Measurements from ENCODE around the gene KRTAP9-1.
"Not testable (repeated sequence)": the region's sequence is repeated elsewhere in the genome, so short reads cannot be mapped to it uniquely, and the experiment has no call there.

KRTAP9-1 gene

DNA sequence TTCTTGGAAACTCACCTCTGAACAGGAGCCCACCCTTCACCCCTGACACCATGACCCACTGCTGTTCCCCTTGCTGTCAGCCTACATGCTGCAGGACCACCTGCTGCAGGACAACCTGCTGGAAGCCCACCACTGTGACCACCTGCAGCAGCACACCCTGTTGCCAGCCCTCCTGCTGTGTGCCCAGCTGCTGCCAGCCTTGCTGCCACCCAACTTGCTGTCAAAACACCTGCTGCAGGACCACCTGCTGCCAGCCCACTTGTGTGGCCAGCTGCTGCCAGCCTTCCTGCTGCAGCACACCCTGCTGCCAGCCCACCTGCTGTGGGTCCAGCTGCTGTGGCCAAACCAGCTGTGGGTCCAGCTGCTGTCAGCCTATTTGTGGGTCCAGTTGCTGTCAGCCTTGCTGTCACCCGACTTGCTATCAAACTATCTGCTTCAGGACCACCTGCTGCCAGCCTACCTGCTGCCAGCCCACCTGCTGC is at the start of gene KRTAP9-1:
Gene KRTAP9-1 (plus strand): TSS at position 51 of the 482 bp plus-strand sequence. CDS start 0 bp downstream, at position 51.
- not testable (repeated sequence) for DNase-seq

- no peak for DNase-seq
Observed at GRCh38 chr17:41140360-41141131, 49.1 kb upstream of the KRTAP9-1 start, which contains the start of gene KRTAP4-6. Gene KRTAP4-6 (minus strand): TSS chr17:41140544. CDS start chr17:41140487, 57 bp downstream.

- no peak for DNase-seq
Observed at GRCh38 chr17:41141361-41141760, 48.3 kb upstream of the KRTAP9-1 start.

- DNase-seq: no peak
Observed at GRCh38 chr17:41144846-41145245, 44.8 kb upstream of the KRTAP9-1 start.

DNA sequence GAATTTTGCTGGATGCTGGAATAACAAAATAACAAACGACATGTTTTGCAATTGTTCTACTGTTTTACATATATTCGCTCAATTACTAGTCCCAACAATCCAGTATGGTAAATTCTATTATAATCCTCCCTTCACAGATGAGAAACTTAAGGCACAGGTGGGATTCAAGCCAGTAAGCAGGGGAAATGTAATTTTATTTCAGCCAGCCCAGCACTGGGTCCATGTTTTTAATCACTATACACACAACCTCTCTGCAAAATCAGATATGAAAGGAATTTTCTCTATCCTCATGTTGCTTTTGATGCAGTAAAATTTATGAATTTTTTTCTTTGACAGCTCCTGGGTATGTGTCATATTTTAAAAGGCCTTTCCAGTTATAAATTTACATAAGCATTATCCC is 44.4 kb upstream of the KRTAP9-1 start:
- DNase-seq: no peak

GRCh38 chr17:41147531-41148204 is 42.0 kb upstream of the KRTAP9-1 start:
- DNase-seq: no peak

DNA sequence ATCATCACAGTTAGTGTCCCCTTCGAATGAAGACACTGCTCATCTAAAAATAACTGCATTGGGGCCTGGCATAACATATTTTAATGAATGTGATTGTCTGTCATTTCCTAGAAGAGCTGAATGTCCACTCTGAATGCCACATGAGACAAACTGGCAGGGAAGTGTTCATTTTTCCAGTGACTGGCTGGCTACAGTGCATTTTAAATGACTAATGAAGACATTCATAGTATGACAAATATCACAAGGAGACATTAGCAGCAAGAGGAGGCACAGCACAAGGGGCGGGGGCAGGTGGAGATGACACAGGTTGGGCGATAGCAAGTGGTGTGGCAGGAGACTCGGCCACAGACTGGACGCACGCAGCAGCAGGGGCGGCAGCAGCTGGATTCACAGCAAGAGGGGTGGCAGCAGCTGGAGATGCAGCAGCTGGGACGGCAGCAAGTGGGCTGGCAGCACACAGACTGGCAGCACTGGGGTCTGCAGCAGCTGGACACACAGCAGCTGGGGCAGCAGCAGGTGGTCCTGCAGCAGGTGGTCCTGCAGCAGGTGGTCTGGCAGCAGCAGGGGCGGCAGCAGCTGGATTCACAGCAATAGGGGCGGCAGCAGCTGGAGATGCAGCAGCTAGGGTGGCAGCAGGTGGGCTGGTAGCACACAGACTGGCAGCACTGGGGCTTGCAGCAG is 40.6 kb upstream of the KRTAP9-1 start:
- not testable (repeated sequence) for DNase-seq

DNA sequence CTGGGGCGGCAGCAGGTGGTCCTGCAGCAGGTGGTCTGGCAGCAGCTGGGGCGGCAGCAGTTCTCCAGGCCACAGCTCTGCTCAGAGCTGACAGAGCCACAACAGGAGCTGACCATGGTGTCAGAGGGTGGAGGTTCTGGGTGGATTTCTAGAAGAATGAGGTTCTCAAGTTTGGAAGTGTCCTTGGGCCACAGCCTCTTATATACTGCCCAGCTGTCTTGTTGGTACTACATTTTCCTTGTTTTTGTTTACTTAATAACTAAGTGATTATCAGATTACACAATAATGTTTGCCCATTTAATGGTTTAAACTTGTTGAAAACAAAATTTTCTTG is 40.1 kb upstream of the KRTAP9-1 start, which contains the start of gene KRTAP4-5:
Gene KRTAP4-5 (minus strand): TSS at position 174 of the 334 bp plus-strand sequence. CDS start 58 bp downstream, at position 116.
- no peak for DNase-seq

- DNase-seq: no peak
Observed at GRCh38 chr17:41150026-41150425, 39.7 kb upstream of the KRTAP9-1 start.

DNA sequence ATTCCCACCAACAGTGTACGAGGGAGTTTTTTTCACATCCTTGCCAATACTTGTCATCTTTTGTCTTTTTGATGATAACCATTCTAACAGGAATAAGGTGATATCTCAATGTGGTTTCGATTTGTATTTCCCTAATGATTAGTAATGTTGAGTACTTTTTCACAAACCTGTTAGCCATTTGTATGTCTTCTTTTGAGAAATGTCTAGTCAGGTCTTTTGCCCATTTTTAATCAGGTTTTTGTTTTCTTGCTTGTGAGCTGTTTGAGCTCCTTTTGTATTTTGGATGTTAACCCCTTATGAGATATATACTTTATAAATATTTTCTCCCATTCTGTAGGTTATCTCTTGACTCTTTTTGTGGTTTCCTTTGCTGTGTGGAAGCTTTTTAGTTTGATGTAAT is 38.2 kb upstream of the KRTAP9-1 start:
- no peak for DNase-seq

DNA sequence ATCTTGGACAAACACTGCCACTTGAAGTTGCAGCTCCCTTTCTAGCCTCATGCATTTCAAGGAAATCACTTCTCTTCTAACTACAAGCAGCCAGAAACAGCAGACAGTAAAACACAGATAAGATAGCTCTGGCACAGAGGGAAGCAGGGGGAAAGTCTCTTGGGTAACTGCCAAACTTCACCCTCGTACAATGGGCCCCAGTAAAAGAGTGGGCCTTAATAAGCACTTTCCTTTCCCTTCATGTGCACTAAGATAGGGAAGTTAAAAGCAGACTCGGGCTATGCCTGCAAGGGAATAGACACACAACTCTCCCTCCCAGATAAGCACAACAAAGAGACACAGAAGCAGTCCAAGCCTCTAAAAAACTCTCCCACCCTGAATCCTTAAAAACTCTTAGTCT is 35.8 kb upstream of the KRTAP9-1 start:
- no peak for DNase-seq

- DNase-seq: not testable (repeated sequence)
Observed at GRCh38 chr17:41160190-41160589, 29.5 kb upstream of the KRTAP9-1 start.

- no peak for DNase-seq
Observed at GRCh38 chr17:41160648-41161047, 29.0 kb upstream of the KRTAP9-1 start, which contains the start of gene KRTAP4-4. Gene KRTAP4-4 (minus strand): TSS chr17:41160748. CDS start chr17:41160691, 57 bp downstream.

DNA sequence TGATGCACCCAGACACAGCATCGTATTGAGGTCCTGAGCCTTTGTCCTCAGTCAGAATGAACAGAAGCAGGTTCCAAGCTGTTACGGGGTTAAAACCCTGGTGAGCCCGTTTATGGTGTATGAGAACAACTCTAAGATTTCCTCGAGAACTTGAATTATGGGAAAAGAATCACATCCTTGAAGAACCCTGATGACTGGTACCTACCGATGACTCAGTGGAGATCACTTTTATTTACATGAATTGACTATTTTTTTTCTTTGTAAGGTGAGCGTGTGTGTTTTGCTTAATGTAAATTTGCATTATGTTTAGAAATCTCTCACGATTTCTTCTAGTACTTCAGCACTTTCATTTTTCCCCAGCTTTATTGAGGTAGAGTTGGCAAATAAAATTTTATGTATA is 25.9 kb upstream of the KRTAP9-1 start:
- DNase-seq: no peak

DNA sequence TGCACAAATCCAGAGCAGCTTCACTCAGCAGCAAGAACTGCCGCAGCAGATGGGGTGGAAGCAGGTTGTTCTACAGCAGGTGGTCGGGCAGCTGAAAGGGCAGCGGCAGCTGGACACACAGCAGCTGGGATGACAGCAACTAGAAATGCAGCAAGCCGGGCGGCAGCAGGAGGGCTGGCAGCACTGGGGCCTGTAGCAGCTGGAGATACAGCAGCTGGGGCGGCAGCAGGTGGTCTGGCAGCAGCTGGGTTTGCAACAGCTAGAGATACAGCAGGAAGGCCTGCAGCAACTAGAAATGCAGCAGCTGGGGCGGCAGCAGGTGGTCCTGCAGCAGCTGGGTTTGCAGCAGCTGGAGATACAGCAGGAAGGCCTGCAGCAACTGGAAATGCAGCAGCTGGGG is 22.1 kb upstream of the KRTAP9-1 start:
- DNase-seq: no peak

DNA sequence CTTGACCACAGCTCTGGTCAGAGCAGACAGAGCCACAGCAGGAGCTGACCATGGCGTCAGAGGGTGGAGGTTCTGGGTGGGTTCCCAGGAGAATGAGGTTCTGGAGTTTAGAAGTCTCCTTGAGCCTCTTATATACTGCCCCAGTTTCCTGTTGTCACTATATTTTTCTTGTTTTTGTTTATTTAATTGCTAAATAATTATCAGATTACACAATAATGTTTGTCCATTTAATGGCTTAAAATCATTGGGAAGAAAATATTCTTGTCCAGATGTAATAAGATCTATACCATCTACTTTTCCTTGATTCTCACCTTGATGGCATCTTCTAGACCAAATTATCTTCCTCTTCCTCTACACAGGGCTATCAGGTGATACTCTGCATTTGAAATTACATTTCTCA is 21.6 kb upstream of the KRTAP9-1 start, which contains the start of gene KRTAP4-3:
Gene KRTAP4-3 (minus strand): TSS at position 101 of the 400 bp plus-strand sequence. CDS start 49 bp downstream, at position 52.
- no peak for DNase-seq

DNA sequence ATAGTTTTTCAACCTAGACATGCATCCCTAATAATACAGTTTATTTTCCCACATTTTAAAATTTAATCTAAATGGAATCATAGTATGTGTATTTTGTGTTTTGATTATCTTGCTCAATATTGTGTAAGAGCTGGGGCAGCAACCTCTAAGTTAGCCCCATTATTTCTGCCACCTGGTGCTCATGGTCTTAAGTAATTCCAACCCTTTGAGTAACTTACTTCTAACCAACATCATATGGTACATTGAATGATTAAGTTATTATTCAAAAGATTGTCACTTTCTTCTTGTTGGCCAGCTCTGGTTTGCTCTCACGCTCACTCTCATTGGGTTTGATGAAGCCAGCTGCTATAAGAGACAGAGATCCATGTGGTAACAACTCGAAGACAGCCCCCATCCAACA is 17.8 kb upstream of the KRTAP9-1 start:
- DNase-seq: no peak

GRCh38 chr17:41176744-41177387 is 12.8 kb upstream of the KRTAP9-1 start:
- no peak for DNase-seq

DNA sequence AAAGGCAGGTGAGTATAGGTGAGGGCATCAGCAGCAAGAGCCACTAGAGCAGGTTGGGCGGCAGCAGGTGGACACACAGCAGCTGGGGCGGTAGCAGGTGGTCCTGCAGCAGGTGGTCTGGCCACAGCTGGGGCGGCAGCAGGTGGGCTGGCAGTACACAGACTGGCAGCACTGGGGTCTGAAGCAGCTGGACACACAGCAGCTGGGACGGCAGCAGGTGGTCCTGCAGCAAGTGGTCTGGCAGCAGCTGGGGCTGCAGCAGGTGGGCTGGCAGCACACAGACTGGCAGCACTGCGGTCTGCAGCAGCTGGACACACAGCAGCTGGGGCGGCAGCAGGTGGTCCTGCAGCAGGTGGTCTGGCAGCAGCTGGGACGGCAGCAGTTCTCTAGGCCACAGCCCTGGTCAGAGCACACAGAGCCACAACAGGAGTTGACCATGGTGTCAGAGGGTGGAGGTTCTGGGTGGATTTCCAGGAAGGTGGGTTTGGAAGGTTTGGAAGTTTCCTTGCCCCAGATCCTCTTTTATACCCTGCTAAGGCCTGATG is 11.9 kb upstream of the KRTAP9-1 start, which contains the start of gene KRTAP4-2:
Gene KRTAP4-2 (minus strand): TSS at position 495 of the 545 bp plus-strand sequence. CDS start 57 bp downstream, at position 438.
- DNase-seq: no peak

GRCh38 chr17:41178341-41178740 is 11.3 kb upstream of the KRTAP9-1 start:
- no peak for DNase-seq

DNA sequence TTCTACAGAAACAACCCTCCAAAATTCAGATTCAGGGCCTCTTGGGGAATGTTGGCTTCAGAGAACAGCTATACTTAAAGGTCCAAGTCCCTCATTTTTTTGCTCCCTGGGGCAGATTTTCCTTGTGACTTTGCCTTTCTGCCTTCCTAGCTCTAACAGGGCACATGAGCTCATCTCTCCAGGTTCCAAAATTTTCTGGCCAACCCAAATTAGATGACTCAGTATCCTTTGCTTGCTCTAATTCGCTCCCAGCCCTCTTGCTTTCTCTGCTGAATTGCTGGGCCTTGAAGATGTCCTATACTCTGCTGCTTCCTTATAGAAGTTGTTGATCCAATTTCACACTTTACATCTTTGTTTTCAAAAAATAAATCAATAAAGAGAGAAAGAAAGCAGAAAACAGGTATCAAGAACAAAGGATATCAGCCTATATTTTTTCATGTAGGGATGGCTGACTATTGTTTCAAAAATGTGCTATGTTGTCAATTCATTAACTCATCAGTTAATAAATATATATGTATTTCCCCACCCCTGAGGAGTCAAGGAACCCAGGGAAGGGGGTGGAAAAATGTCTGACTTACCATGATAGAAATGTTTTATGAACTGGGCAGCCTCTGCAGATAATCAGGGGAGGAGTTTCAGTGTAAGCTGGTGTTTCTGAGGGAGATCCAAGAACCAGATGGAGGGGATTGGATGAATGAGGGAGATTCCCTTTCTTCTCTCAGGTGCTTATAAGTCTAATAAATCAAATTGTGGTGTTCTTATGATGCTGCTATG is 10.7 kb upstream of the KRTAP9-1 start:
- no peak for DNase-seq
